HG03342 (cell line): ENCODE measurements around the gene ATXN1.
"Not testable (repeated sequence)": the region's sequence is repeated elsewhere in the genome, so short reads cannot be mapped to it uniquely, and the experiment has no call there.

Source experiments
- ATAC-seq: cut with Tn5 transposase; IDR thresholded peaks from one replicate; pipeline ENCODE4 v1.9.1; 2021; ENCODE audit warnings: mild to moderate bottlenecking, moderate library complexity; ENCODE audit not compliant: unreplicated experiment

The ATXN1 gene

DNA sequence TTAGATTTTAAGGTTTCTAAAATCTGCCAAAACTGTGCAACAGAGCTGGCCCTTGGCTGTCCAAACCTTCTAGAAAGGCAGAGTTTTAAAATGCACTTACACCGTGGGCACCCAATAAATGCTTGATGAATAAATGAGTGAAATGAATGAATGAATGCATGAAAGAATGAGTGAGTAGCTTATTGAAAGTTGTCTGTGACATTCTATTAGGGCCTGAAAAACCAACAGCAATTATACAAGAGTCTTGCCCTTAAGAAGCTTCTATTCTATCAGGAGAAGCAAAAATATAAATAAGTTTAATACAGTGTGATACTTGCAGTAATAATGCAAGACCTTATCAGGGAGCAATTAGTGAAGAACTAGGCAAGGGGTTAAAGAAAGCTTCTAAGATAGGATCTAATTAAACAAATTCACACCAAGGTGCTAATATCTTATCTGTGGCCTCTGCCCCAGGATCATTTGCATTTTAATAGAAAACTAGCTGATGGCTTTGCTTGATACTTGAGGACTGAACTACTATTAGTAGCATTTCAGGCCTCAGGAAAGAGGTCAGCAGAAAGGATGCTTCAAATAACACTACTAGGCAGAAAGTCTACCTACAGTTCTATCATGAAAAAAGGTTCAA is 292.2 kb downstream of the ATXN1 start:
- ATAC-seq: no peak

DNA sequence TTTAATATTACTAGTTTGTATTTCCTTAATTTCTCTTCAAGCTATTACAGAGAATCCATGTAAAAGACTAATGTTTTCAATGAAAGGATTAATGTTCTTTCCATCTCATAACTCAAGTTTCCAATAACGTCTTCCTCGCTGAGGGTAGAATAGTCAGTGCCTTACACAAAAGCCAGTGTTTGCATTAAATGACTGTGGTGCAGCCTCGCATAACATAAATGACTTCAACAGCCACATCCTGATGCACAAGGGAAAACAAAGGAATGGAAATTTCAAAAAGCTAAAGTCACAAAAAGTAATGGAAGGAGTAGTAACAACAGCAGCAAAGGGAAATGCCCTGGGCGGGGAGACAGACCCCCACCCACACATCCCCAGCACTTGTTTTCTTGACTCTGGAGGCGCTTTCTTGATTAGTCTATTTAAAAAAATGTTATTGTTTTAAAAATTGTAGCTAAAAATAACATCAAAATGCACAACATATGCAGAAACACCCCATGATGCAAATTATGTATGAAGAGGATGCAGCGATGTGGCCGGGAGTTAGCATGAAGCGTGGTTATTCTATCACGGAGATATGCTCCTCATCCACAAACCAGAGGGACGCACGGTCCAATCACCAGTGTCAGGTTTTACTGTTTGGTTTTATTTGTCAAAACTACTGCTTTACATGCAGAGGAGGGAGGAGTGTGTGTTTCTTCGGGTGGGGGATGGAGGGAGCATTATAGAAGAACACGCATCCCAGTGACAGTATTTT is 294.3 kb downstream of the ATXN1 start:
- ATAC-seq: no peak

DNA sequence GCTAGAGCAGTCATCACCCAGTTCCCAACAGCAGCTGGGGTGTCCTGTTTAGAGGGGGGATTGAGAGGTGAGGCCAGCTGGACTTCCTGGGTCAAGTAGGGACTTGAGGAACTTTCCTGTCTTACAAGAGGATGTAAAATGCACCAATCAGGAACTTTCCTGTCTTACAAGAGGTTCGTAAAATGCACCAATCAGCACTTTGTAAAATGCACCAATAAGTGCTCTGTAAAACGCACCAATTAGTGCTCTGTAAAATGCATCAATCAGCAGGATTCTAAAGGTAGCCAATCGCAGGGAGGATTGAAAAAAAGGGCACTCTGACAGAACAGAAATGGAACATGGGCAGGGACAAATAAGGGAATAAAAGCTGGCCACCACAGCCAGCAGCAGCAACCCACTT is 297.2 kb downstream of the ATXN1 start:
- ATAC-seq: no peak

DNA sequence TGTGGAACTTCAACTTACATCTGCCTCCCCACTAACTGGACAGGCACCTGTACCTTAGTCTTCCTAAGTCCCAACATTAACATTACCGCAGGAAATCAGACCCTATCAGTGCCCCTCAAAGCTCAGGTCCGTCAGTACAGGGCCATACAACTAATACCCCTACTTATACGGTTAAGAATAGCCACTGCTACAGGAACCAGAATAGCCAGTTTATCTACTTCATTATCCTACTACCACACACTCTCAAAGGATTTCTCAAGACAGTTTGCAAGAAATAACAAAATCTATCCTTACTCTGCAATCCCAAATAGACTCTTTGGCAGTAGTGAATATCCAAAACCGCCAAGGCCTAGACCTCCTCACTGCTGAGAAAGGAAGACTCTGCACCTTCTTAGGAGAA is 298.0 kb downstream of the ATXN1 start:
- ATAC-seq: not testable (repeated sequence)

- ATAC-seq: no peak
Observed at GRCh38 chr6:16461491-16461890, 299.8 kb downstream of the ATXN1 start.

DNA sequence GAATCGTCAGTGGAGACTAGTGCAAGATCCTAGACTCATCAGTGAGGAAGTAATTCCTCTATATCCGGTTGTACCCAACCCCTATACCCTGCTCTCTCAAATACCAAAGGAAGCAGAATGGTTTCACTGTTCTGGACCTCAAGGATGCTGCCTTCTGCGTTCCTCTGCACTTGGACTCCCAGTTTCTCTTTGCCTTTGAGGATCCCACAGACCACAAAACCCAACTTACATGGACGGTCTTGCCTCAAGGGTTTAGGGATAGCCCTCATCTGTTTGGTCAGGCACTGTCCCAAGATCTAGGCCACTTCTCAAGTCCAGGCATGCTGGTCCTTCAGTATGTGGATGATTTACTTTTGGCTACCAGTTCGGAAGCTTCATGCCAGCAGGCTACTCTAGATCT is 301.8 kb downstream of the ATXN1 start:
- not testable (repeated sequence) for ATAC-seq

DNA sequence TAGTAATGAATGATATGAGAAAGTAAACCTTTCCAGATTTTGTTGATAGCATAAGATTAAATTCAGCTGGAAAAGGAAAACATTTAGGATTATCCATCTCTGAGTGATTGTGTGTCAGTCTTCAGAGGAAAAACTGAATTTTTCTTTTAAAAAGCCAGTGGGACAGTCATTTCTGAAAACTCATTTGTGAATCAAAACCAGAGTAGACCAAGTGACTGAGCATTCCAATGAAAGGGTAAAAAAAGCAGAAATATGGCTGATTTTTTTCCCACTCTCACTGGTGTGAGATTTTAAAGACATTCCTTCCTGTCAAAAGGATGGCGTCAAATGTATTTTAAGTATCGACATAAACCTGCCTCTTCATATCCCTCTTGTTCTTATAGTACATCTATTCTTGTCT is 308.9 kb downstream of the ATXN1 start:
- ATAC-seq: no peak

DNA sequence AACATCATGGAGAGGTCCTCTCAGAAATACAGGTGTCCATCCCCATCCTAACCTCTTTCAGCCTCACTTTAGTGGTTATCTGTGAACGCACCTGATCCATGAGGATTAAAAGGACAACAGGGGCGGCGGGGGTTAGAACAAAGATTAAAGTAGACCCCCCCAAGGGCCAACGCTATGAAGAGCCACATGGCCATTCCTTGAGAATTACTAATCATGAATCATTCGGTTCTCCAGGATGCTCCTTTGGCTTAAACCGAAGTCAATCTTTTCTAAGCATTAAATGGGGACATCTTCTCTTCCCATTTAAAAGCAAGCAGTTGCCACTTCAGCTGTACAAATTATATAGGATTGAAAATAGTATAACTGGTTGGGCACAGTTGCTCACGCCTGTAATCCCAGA is 310.4 kb downstream of the ATXN1 start:
- ATAC-seq: no peak

DNA sequence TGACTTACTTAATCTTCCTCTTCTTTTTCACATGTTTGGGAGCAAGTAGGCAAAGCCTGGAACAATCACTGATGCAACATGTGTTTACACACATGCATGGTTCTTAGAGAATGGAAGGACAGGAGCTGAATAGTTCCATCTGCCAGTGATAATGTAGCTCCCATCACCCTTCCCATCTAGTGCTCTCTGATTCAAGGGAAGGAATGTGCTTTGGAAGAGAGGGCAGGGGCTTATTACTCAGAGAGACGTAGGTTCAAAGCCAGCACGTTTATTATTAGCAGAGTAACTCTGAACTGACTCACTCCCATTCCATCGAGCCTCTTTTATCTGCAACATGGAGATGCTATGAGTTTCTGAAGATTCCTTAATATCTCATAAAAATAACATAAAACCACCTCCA is 311.0 kb downstream of the ATXN1 start:
- no peak for ATAC-seq

- no peak for ATAC-seq
Observed at GRCh38 chr6:16446273-16446672, 315.0 kb downstream of the ATXN1 start.

DNA sequence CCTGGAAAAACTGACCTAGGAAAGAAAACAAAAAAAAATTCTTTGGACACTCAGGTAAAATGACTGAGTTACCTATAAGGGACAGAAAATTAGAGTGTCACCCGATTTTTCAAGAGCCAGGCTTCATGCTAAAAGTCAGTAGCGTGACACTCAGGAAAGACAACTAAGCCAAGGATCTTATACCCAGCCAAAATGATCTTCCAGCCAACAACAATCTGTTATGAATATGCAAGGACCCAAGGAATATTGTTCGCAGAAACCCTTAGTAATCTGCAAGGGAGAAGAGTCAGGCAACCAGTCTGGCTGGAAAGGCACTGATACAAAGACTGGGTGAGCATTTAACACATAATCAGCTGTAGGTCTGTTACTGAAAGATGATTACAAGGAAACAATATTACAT is 319.2 kb downstream of the ATXN1 start:
- ATAC-seq: no peak

DNA sequence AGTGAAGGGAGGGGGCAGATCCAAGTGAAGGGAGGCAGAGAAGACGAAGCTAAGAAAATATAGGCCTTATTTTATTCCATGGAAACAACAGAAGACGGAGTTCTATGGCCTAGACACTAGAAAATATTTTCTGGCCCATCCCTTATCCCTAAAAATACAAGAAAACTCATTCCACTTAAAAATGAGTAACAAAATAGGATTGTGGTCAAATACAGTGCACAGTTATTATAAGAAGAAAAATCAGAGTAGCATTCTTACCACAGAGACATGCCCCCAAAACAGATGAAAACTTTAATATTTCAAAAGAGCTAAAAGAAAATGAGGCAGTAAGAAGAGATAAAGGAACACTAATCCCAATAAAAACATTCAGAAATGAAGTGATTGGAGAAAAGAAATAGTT is 320.0 kb downstream of the ATXN1 start:
- ATAC-seq: no peak

DNA sequence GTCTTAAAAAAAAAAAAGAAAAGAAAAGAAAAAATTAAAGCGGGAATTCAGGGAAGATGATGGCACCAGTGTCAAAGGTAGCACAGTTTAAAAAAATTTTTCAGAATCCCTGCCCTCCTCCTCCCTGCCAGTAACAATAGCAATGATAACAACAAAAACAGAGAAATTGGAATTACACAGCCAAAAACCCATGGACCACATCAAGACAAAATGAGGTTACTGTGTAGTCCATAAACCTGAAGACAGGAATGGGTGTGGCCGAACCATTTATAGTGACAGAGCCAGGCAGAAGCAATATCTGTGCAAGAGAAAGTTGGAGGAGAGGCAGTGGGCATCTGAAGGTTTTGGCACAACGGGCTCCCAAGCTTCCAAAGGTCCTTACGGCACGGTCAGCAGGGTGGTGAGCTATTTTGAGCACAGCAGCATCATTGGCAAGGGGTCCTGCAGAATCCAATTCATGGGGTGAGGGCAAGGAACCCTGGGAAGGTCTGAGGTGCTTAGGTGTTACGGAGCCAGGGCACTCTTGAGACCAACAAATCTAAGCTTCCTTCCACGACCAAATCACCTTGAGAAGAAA is 320.5 kb downstream of the ATXN1 start:
- ATAC-seq: no peak

DNA sequence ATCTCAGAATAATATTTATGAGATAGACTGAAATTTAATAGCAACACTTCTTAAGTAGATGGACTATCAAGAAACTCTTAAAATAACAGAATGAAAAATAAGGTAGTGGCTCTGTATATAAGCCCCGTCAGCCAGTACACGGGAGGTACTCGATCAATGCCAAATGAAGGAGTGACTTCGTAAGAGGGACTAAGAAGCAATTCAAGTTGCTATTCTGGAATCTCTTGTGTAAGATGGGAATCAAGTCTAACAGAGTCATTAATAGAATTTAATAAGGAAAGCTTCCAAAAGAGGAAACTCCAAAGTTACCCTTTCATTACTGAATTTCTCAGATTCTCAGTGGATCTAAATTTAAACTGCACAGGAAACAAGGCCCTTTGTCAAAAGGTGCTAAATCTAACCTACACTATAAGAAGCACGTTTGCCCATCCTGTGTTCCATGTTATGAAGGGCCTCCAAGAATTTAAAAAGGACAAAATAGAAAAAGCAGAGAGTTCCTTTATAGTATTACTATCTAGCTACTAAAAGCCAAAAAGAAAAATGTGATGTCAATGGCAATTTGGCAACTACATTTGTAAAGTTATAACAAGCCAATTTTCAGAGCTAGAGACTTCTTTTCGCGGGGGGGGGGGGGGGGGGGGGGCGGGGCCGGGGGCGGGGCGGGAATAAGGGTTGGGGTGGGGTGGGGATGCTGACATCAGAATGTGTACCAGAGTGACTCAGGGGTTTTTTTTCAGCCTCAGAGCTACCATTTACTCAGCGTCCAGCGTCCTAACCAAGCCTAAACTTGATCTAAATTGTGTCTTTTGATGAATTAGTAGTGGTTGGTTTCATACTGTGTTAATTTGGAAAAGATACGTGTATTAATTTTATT is 322.3 kb downstream of the ATXN1 start:
- ATAC-seq: no peak

DNA sequence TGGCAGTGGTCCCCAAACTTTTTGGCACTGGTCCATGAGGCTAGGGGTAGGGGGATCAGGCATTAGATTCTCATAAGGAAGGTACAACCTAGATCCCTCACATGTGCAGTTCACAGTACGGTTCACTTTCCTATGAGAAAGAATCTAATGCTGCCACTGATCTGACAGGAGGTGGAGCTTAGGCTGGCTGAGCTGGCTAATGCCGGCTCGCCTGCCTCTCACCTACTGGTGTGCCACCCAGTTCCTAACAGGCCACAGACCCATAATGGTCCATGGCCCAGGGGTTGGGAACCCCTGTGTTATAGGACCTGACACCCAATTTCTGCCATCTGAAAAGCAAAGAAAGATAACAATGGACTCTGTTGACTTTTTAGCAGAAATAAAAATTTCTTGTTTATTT is 323.3 kb downstream of the ATXN1 start:
- no peak for ATAC-seq

DNA sequence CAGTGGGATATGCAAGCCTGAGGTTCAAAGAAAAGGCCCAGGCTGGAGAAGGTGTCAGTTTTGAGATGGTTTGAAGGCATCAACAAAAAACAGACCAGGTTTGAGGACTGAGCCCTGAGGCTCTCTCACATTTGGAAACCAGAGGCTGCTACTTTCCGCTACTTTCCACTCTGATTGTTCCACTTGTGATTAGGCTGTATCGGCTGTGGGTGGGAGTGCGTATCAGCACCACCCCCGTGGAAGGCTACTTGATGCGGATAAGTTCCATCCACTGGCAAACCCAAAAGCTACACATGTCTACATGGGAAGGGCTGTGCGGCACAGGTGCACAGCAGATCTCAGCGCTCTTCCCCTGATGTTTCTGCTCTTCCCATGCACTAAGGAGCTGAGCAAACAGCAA is 324.2 kb downstream of the ATXN1 start:
- ATAC-seq: no peak

DNA sequence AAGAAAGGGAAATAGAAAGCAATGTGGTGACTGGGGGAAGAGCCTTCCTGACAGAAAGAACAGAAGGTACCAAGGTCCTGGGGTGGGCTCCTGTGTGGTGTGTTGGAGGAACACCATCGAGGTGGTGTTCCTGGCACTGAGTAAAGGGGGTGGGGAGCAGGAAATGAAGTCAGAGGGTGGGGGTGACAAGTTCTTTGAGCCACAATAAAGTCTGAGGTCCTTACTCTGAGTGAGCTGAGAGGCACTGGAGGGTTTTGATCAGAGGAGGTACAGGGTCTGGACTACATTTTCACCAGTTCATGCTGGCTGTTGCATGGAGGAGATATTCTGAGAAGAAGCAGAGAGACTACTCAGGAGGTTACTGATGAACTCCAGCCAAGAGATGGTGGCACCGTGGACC is 324.7 kb downstream of the ATXN1 start:
- no peak for ATAC-seq

DNA sequence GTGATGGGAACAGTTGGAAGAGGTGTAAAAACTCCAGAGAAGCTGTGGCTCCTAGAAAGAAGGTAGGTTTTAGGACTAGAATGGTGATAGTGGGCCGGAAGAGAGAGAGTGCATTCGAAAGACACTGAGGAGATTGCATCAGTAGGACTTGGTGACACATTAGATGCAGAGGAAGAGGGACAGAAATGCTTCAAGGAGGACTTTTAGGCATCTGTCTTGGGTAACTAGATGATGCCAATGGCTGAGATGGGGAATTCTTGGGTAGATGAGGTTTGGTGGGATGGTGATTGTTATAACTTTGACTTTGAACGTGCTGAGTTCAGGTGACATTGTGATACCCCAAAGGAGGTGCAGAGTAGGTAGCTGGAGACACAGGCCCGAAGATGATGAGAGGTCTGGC is 326.4 kb downstream of the ATXN1 start:
- no peak for ATAC-seq

DNA sequence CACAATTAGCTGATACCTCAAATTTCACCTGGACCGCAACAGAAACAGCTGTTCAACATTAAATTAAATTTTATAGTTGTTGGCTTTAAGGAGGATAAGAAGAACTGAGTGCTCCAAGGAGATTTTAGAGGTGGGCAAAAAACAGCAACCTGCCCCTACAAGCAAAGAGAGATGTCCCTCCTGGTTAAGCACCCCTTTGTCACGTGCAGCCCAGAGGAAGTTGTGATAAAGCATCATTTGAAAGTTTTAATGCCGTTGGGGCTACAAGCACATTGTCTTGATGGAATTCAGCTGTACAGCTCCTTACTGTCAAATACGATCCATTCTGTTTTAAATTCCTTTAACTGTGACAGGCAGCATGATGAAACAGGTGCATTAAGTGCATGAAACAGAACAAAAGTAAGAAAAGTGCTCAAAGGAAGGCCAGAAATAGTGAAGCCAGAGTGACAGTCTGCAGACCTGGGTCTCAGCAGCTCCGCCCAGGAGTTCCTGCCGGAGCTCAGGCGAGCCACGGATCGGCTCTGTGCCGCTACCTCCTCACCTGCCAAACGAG is 327.8 kb downstream of the ATXN1 start:
- no peak for ATAC-seq

- ATAC-seq: peak; percentile 57
Observed at GRCh38 chr6:16432075-16433032, 328.9 kb downstream of the ATXN1 start.
